Activated CD8-positive, alpha-beta memory T cell treated with anti-CD3 and anti-CD28 coated beads, Interleukin-2, amount 50 U/mL, for 48 hours (primary cell): Measurements from ENCODE around the gene ARHGAP9.

ENCODE experiments used
- DNase-seq: peaks from one replicate; pipeline ENCODE4 v3.0.0-alpha.2; 2020

ARHGAP9 gene

DNA sequence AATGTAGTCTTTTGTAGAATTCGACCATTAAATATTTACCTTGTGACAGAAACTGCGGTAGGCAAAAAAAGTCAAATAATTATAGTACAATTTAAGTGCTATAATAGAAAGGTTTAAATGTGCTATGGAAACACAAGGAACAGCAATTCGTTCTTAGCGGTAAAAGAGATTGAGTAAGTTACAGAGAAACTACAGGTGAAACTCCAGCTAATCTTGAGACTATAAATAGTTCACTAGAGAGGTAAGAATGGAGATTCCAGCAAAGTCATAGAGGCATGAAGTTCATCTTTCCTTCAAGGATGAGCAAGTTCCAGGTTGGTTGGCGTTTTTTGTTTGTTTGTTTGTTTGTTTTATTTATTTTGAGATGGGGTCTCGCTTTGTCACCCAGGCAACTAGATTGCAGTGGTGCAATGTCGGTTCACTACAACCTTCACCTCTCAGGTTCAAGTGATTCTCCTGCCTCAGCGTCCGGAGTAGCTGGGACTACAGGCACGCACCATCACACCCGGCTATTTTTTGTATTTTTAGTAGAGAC lies 47.9 kb downstream of the ARHGAP9 start:
- DNase-seq = no peak

DNA sequence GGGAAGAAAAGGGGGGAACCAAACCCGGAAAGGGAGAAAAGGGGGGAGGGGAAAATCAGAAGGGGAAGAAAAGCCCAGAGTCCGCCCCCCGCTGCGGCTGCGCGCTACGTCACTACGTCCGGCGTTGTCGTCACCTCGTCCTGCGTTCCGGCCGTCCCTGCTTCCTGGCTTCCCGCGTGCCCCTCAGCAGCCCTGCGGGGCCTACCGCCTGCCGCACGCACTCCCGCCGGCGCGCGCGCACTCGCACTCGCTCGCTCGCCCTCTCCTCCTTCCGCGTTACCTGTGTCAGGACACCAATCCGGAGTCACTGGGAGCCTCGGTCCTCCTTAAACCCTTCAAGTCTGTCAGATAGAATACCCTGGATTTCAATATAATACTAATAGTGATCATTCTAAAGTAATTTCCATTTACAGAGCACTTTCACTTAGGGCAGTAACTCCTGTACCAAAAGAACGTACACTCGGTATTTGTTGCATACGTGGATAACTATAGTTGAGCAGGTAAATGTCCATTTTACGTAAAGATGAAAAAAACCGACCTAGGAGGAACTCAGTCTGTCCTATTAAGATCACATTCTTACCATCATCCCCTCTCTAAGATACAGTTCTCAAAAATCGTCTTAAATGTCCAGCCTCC lies 48.6 kb downstream of the ARHGAP9 start, which contains the start of gene R3HDM2:
R3HDM2 (minus strand) TSS at position 113 of the 636 bp plus-strand sequence. CDS start 120,615 bp downstream, outside the sequence.
- peak; percentile 98 for DNase-seq

DNA sequence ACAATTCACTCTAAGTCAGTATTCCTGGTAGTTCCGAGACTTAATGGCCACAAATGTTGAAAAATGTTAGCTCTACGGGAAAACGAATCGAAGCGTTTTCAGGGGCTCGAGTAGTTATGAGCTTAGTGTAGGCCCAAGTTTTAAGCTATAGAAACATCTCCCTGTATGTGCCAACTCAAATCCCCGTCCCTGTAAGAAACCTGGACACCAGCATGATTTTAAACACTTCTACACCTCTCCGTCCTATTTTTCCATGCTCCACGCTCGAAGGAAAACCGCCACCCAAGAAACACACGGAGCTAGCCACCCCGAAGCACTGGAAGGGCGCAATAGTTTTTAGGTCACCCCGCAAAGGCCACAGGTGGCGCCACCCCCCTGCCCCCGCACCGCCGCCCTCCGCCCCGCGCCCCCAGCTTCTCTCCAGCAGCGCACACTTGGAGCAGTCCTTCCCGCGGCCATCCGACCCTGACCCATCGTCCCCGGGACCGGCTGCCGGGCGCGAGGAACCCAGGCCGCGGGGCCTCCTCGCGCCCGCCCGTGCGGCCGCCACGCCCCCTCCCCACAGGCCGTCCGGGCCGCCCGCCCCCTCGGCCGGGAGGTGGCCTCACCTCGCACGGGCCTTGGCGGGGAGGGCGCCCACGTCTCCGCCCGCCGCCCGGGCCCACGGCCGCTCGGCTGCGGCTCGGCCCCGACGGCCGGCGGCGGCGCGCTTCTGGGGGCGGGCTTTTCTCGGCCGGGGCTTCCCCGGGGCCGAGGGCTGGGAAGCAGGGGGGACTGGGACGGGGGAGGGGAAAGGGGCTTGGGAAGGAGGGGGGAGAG lies 49.3 kb downstream of the ARHGAP9 start:
- DNase-seq = no peak

DNA sequence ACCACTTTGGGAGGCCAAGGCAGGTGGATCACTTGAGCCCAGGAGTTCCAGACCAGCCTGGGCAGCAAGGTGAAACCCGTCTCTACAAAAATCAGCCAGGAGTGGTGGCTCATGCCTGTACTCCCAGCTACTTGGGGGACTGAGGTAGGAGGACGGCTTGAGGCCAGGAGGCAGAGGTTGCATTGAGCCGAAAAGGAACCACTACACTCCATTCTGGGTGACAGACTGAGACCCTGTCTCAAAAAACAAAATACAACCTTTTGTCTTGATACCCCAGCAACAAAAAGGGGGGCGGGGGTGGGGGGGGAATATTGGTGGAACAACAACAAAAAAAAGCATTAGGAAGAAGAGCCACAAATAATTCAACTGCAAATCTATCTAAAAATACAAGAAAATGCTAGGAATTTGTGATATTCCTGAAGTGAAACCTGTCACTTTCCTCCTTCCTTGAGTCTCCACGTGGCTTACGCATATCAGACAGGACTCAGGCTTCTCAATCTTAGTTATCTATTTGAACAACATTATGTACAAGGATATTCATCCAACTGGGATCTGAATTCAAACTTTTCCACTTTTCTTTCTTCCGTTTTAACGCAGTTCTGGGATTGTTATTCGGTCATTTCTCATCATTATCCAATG lies 50.1 kb downstream of the ARHGAP9 start:
- DNase-seq = peak; percentile 52

DNA sequence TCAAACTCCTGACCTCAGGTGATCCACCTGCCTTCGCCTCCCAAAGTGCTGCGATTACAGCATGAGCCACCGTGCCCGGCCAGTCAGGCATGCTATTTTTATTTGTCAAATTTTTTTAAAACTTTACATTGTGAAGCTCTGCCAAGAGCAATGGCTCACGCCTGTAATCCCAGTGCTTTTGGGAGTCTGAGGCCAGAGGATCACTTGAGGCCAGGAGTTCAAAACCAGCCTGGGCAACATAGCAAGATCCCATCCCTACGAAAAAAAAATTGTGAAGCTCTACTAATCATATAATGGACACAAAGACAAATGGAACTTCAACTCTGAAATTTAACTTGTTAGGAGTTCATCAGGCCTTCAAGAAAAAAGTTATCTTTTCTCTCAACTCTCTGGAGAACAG lies 50.7 kb downstream of the ARHGAP9 start:
- DNase-seq = peak; percentile 46

DNA sequence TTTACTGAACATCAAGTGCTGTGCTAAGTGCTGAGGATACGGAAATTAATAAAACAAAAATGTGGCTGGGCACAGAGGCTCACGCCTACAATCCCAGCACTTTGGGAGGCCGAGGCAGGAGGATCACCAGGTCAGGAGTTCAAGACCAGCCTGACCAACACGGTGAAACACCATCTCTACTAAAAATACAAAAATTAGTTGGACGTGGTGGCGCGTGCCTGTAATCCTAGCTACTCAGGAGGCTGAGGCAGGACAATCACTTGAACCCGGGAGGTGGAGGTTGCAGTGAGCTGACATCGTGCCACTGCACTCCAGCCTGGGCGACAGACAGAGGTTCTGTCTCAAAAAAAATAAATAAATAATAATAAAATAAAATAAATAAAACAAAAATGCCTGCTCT lies 52.7 kb downstream of the ARHGAP9 start:
- DNase-seq = peak; percentile 30
